Neural cell (in vitro differentiated cells): ENCODE measurements around the gene PERM1. TPM values are rescaled to one million over a fixed set of nuclear protein-coding genes. Genes with fewer than 3 reads are reported as not detected.

Source experiments
- H2AFZ ChIP-seq: fragments of 200-600, 300-800 bp; sonication (generic), shearing (Covaris generic); 2 replicates; pipeline ENCODE4 v1.6.0; 2014; ENCODE audit warnings: low read depth, mild to moderate bottlenecking, antibody characterized with exemption, low read length, moderate library complexity
- H3F3A ChIP-seq: fragments of 200-600 bp; shearing (Covaris generic); 2 replicates; pipeline ENCODE4 v1.6.1; 2016; ENCODE audit warnings: mild to moderate bottlenecking, moderate library complexity, mixed read lengths, antibody characterized with exemption, low read length; ENCODE audit not compliant: insufficient read depth, poor library complexity, severe bottlenecking
- H3K27ac ChIP-seq: fragments of 200-600, 300-800 bp; sonication (generic), shearing (Covaris generic); 2 replicates; pipeline ENCODE4 v1.5.1; 2014; ENCODE audit warnings: mild to moderate bottlenecking, low read length, moderate library complexity
- H3K27me3 ChIP-seq: fragments of 300-800, 200-600 bp; sonication (generic), shearing (Covaris generic); 2 replicates; pipeline ENCODE4 v1.6.0; 2014; ENCODE audit warnings: mild to moderate bottlenecking, low read depth, low read length, moderate library complexity; ENCODE audit not compliant: insufficient read depth
- H3K36me3 ChIP-seq: fragments of 300-800, 200-600 bp; sonication (generic), shearing (Covaris generic); 2 replicates; pipeline ENCODE4 v1.5.1; 2014; ENCODE audit warnings: mild to moderate bottlenecking, antibody characterized with exemption, low read length, moderate library complexity; ENCODE audit not compliant: insufficient read depth
- H3K4me2 ChIP-seq: fragments of 300-800, 200-600 bp; sonication (generic), shearing (Covaris generic); 2 replicates; pipeline ENCODE4 v1.6.0; 2014; ENCODE audit warnings: mild to moderate bottlenecking, low read length
- H3K4me3 ChIP-seq: fragments of 300-800, 200-600 bp; sonication (generic), shearing (Covaris generic); 2 replicates; pipeline ENCODE4 v1.5.1; 2014; ENCODE audit warnings: mild to moderate bottlenecking, low read length, moderate library complexity
- H3K79me2 ChIP-seq: fragments of 200-600 bp; shearing (Covaris generic); replicated peaks from 2 replicates; pipeline ENCODE4 v1.6.0; 2014; ENCODE audit warnings: mild to moderate bottlenecking, low read length, moderate library complexity; ENCODE audit not compliant: insufficient read depth
- H3K9ac ChIP-seq: fragments of 300-800, 200-600 bp; sonication (generic), shearing (Covaris generic); 2 replicates; pipeline ENCODE4 v1.6.1; 2016; ENCODE audit warnings: mild to moderate bottlenecking, low read length, mixed read lengths
- H3K9me2 ChIP-seq: fragments of 200-600 bp; shearing (Covaris generic); 2 replicates; pipeline ENCODE4 v1.6.1; 2016; ENCODE audit warnings: mild to moderate bottlenecking, low read length, mixed read lengths; ENCODE audit not compliant: insufficient read depth
- H3K9me3 ChIP-seq: fragments of 200-600, 300-800 bp; sonication (generic), shearing (Covaris generic); 2 replicates; pipeline ENCODE4 v1.6.1; 2016; ENCODE audit warnings: mild to moderate bottlenecking, mixed run types, low read length, moderate library complexity, mixed read lengths
- H4K20me1 ChIP-seq: fragments of 200-600 bp; shearing (Covaris generic); 2 replicates; pipeline ENCODE4 v1.6.1; 2016; ENCODE audit warnings: mild to moderate bottlenecking, mixed run types; ENCODE audit not compliant: insufficient read depth
- EP300 ChIP-seq: fragments of 450-650 bp; conservative IDR thresholded peaks from 2 replicates; pipeline ENCODE4 v1.6.1; 2014; ENCODE audit warnings: antibody characterized with exemption, mild to moderate bottlenecking, moderate library complexity; ENCODE audit not compliant: poor library complexity, severe bottlenecking
- EZH2 ChIP-seq: fragments of 200-600, 300-800 bp; shearing (Covaris generic), sonication (generic); IDR thresholded peaks from 2 replicates; pipeline ENCODE4 v1.6.1; 2014; ENCODE audit warnings: antibody characterized with exemption, low read length, borderline replicate concordance, mild to moderate bottlenecking; ENCODE audit not compliant: insufficient read depth, poor library complexity, severe bottlenecking
- MXI1 ChIP-seq: fragments of 450-650 bp; conservative IDR thresholded peaks from 2 replicates; pipeline ENCODE4 v1.6.1; 2014; ENCODE audit warnings: antibody characterized with exemption, mild to moderate bottlenecking; ENCODE audit not compliant: poor library complexity, severe bottlenecking
- POLR2AphosphoS5 ChIP-seq: IDR thresholded peaks from 2 replicates; pipeline ENCODE4 v1.6.1; 2012
- RAD21 ChIP-seq: fragments of 450-650 bp; conservative IDR thresholded peaks from 2 replicates; pipeline ENCODE4 v1.6.1; 2014; ENCODE audit warnings: antibody characterized with exemption, mild to moderate bottlenecking, moderate library complexity
- REST ChIP-seq: IDR thresholded peaks from 2 replicates; pipeline ENCODE4 v1.6.1; 2012; ENCODE audit warnings: borderline replicate concordance
- TAF1 ChIP-seq: IDR thresholded peaks from 2 replicates; pipeline ENCODE4 v1.6.1; 2012; ENCODE audit warnings: low read depth
- polyA plus RNA-seq: library from polyadenylated mRNA; depleted of rRNA; stranded (reverse); fragments of >200 nt; gene quantifications from 2 replicates; pipeline ENCODE4 v1.2.3, GENCODE V29; 2014
- TF ChIP-seq, protein P1 (sequence below): fragments of 450-650 bp; IDR thresholded peaks from 2 replicates; pipeline ENCODE4 v1.5.1; 2014; ENCODE audit warnings: antibody characterized with exemption, mild to moderate bottlenecking, moderate library complexity; ENCODE audit not compliant: poor library complexity, severe bottlenecking

The PERM1 gene
- polyA plus RNA-seq, 1 donor from 2014 or later: not detected

DNA sequence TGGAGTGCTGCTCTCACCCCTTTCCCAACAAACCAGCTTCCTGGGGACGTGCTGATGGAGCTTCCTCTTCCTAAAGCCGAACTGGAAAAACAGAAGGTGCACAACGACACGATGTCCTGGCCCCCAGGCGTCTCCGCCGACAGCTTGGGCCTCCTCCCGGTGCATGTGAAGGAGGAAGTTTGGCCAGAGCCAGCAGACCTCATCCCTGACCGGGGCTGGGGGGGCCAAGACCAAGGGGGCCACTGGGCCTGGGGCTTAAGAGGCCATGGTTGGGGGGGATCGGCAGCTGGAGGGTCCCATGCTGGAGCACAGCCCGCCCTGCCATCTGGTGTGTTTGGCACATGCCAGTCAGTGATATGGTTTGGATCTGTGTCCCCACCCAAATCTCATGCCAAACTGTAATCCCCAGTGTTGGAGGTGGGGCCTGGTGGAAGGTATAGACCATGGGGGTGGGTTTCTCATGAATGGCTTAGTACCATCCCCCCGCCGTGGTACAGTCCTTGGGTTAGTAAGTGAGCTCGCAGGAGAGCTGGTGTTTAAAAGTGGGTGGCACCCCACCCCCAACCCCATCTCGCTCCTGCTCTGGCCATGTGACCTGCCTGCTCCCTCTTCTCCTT lies 11.6 kb upstream of the PERM1 start:
- H3K9me3 ChIP-seq: no peaks in the 10 kb centered on the region
- H3K9ac ChIP-seq: no peak overlapping the region
- no peak for TF ChIP-seq MXI1
- TF ChIP-seq REST: no peak
- H3K4me2 ChIP-seq: no peak overlapping the region
- no peaks in the 10 kb centered on the region for H3K9me2 ChIP-seq
- H2AFZ ChIP-seq: no peak overlapping the region
- H3F3A ChIP-seq: no peaks in the 10 kb centered on the region
- no peaks in the 10 kb centered on the region for H4K20me1 ChIP-seq
- H3K27me3 ChIP-seq: no peaks in the 10 kb centered on the region
- H3K4me3 ChIP-seq: no peak overlapping the region
- no peaks in the 10 kb centered on the region for H3K79me2 ChIP-seq
- H3K36me3 ChIP-seq: no peaks in the 10 kb centered on the region
- no peak overlapping the region for H3K27ac ChIP-seq

DNA sequence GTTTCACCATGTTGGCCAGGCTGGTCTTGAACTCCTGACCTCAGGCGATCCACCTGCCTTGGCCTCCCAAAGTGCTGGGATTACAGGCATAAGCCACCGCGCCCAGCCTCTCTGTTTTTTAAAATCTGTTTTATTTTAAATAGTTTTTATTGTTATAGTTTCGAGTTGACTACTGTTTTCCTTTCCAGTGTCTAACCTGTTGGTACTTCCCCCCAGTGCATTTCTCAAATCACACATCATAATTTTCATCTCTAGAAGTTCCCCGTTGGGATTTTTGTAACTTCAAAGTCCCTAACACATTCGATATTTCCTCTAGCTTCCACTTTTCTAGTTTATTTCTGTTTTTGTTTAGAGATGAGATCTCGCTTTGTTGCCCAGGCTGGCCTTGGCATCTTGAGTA lies 10.5 kb upstream of the PERM1 start:
- Histone ChIP-seq H3K36me3 (no peaks in the 10 kb centered on the region), H3K27me3 (no peaks in the 10 kb centered on the region), H3K9ac (no peak overlapping the region), H2AFZ (no peak overlapping the region), H3K4me3 (no peak overlapping the region), H3F3A (no peaks in the 10 kb centered on the region), H3K9me2 (no peaks in the 10 kb centered on the region), H3K79me2 (no peaks in the 10 kb centered on the region), H3K9me3 (no peaks in the 10 kb centered on the region), H3K27ac (no peak overlapping the region), H3K4me2 (no peak overlapping the region), H4K20me1 (no peaks in the 10 kb centered on the region)
- TF ChIP-seq, protein P1, sequence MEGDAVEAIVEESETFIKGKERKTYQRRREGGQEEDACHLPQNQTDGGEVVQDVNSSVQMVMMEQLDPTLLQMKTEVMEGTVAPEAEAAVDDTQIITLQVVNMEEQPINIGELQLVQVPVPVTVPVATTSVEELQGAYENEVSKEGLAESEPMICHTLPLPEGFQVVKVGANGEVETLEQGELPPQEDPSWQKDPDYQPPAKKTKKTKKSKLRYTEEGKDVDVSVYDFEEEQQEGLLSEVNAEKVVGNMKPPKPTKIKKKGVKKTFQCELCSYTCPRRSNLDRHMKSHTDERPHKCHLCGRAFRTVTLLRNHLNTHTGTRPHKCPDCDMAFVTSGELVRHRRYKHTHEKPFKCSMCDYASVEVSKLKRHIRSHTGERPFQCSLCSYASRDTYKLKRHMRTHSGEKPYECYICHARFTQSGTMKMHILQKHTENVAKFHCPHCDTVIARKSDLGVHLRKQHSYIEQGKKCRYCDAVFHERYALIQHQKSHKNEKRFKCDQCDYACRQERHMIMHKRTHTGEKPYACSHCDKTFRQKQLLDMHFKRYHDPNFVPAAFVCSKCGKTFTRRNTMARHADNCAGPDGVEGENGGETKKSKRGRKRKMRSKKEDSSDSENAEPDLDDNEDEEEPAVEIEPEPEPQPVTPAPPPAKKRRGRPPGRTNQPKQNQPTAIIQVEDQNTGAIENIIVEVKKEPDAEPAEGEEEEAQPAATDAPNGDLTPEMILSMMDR: no peak
- no peak for TF ChIP-seq POLR2AphosphoS5
- TF ChIP-seq REST: no peak
- TF ChIP-seq TAF1: no peak
- no peak for TF ChIP-seq EP300
- no peak for TF ChIP-seq EZH2
- no peak for TF ChIP-seq RAD21
